GM19239 (cell line): ENCODE data around the gene GRM4.

ENCODE experiments used
- DNase-seq: peaks from one replicate; pipeline ENCODE4 v3.0.0; 2011; ENCODE audit warnings: low spot score; ENCODE audit not compliant: insufficient read length
- FAIRE-seq: peaks from 2 replicates; lab custom pipeline; 2011; peaks lifted over from hg19 to GRCh38; lab: Jason Lieb, UNC

The GRM4 gene

GRCh38 chr6:34066772-34067770, 78.8 kb downstream of the GRM4 start:
- DNase-seq (no peak), FAIRE-seq (no peak)

- FAIRE-seq (no peak), DNase-seq (no peak)
Measured at GRCh38 chr6:34066218-34066571, 79.7 kb downstream of the GRM4 start.

- DNase-seq (no peak), FAIRE-seq (no peak)
Measured at GRCh38 chr6:34065466-34066217, 80.2 kb downstream of the GRM4 start.

GRCh38 chr6:34064675-34065074, 81.2 kb downstream of the GRM4 start:
- FAIRE-seq: no peak
- DNase-seq: no peak

- no peak for DNase-seq
- FAIRE-seq: no peak
Measured at GRCh38 chr6:34063651-34064050, 82.2 kb downstream of the GRM4 start.

- FAIRE-seq (no peak), DNase-seq (no peak)
Measured at GRCh38 chr6:34062815-34063214, 83.1 kb downstream of the GRM4 start.

GRCh38 chr6:34062156-34062555, 83.7 kb downstream of the GRM4 start:
- FAIRE-seq (no peak), DNase-seq (no peak)

GRCh38 chr6:34061348-34061747, 84.5 kb downstream of the GRM4 start:
- FAIRE-seq (no peak), DNase-seq (no peak)

- DNase-seq (no peak), FAIRE-seq (no peak)
Measured at GRCh38 chr6:34059914-34060313, 86.0 kb downstream of the GRM4 start.

GRCh38 chr6:34059136-34059731, 86.7 kb downstream of the GRM4 start:
- DNase-seq (no peak), FAIRE-seq (no peak)

GRCh38 chr6:34057790-34058189, 88.1 kb downstream of the GRM4 start:
- no peak for FAIRE-seq
- no peak for DNase-seq

- no peak for DNase-seq
- no peak for FAIRE-seq
Measured at GRCh38 chr6:34057191-34057590, 88.7 kb downstream of the GRM4 start.

- DNase-seq (no peak), FAIRE-seq (no peak)
Measured at GRCh38 chr6:34056305-34057108, 89.4 kb downstream of the GRM4 start.

GRCh38 chr6:34055223-34055933, 90.5 kb downstream of the GRM4 start:
- DNase-seq: peak; percentile 77
- FAIRE-seq: peak; percentile 64

GRCh38 chr6:34053721-34054120, 92.2 kb downstream of the GRM4 start:
- no peak for DNase-seq
- FAIRE-seq: no peak

GRCh38 chr6:34052918-34053608, 92.8 kb downstream of the GRM4 start:
- FAIRE-seq (no peak), DNase-seq (no peak)

GRCh38 chr6:34052071-34052825, 93.6 kb downstream of the GRM4 start:
- no peak for DNase-seq
- no peak for FAIRE-seq

GRCh38 chr6:34051331-34051919, 94.5 kb downstream of the GRM4 start:
- no peak for FAIRE-seq
- no peak for DNase-seq
